Activated CD8-positive, alpha-beta memory T cell treated with anti-CD3 and anti-CD28 coated beads, Interleukin-2, amount 50 U/mL, for 48 hours (primary cell): ENCODE measurements around the gene OR5B21.

Experiments
- DNase-seq: peaks from one replicate; pipeline ENCODE4 v3.0.0-alpha.2; 2020

The OR5B21 gene

DNA sequence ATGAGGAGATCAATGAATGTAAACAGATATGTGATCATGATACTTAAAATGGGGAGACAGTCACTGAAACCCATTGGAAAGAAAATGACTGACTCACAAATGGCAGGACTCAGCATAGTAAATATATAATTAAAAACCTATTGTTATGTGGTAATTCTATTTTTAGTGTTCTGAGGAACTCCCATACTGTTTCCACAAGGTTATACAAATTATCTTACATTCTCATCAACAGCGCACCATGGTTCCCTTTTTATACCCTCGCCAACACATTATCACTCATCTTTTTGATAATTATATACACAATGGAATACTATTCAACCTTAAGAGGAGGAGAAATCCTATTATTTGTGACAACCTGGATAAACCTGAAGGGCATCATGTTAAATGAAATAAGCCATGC, 17.1 kb downstream of the OR5B21 start:
- no peak for DNase-seq

DNA sequence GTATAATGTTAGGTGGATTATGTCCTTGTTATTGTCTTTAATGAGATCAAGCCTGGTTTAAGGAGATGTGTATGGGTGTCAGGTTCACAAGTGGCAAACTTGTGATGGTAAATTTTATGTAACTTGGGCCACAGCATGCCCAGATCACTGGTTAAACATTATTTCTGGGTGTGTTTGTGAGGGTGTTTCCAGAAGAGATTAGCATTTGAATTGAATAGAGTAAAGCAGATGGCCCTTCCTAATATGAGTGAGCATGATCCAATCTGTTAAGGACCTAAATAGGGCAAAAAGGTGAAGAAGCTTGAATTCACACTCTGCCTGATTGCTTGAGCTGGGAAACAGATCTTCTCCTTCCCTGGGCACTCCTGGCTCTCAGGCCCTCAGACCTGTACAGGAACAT, 20.7 kb downstream of the OR5B21 start:
- no peak for DNase-seq

DNA sequence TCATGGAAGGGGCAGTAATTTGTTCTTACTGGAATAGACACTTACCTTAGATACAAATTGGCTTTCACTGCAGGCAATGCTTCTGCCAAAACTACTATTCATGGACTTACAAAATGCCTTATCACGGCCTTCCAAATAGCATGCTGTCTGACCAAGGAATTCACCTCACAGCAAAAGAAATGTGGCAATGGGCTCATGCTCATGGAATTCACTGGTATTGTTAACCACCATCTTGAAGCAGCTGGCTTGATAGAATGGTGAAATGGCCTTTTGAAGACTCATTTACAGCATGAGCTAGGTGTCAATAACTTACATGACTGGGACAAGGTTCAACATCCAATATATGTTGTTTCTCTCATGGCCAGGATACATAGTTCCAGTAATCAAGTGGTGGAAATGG, 21.9 kb downstream of the OR5B21 start:
- no peak for DNase-seq

DNA sequence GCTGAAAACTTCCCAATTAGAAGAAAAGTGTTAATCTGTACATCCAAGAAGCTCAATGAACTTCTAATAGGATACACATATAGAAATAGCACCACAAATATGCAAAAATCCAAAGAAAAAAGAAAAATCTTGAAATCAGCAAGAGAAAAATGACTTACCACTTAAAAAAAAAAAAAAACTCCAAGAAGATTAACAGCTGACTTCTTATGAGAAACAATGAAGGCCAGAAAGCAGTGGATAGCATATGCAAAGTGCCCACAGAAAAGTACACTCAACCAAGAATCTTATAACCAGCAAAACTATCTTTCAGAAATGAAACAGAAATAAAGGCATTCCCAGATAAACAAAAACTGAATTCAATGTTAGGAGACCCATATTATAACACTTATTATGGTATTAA, 36.0 kb downstream of the OR5B21 start:
- DNase-seq, result no peak

DNA sequence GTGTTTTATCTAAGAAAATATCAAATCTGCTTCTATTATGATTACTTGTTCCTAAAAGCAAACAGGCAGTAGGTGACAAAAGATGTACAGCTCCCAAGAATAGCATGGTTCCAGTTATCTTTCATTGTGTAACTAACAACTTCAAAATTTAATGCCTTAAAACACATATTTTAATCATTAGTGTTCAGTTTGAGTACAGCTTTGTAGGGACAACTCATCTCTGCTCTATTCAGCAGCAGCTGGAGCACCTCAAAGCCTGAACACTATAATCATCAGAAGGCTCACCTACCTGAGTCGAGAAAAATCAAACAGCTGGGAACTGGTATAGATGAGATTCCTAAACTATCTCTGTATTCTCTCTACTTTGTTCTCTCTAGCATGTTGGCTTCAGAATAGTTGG, 41.6 kb downstream of the OR5B21 start:
- DNase-seq, result no peak

DNA sequence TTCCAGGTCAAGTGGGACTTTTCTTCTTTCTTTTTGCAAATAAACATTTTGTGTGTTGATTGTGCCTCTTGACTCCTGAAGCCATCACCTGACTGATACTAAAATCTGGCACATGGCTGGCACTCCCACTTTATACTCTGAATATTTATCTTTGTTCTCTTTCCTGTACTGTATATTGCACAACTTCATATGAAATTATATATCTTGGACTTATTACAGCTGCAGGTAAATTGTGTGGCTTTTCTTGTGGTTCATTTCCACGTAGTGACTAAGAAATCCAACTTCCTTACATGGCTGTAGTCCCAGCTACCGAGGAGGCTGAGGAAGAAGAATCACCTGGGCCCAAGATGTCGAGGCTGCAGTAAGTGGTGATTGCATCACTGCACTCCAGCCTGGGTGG, 42.2 kb downstream of the OR5B21 start:
- DNase-seq, result no peak
